H1 (cell line): ENCODE results near the gene PTPN7.

ENCODE experiments used
- ATF3 ChIP-seq: IDR thresholded peaks from 2 replicates; pipeline ENCODE4 v1.6.1; 2011; ENCODE audit warnings: low read depth, mild to moderate bottlenecking, low read length; ENCODE audit not compliant: insufficient read depth
- CEBPB ChIP-seq: IDR thresholded peaks from 2 replicates; pipeline ENCODE4 v1.6.1; 2012; ENCODE audit warnings: low read depth, low read length
- CTCF ChIP-seq, 3 experiments: IDR thresholded peaks; 1 replicate in 2 of 3; 2 replicates in 1 of 3; pipeline versions ENCODE4 v1.5.1 to v1.6.1; 2011; ENCODE audit warnings: low read length in 3 of 3, mild to moderate bottlenecking in 3 of 3, inconsistent platforms in 2 of 3, low read depth in 1 of 3, moderate library complexity in 1 of 3; ENCODE audit not compliant: insufficient read depth in 1 of 3; ENCODE audit errors: control extremely low read depth in 1 of 3
- EZH2 ChIP-seq: fragments of 200-600 bp; sonication (generic); IDR thresholded peaks from 2 replicates; pipeline ENCODE4 v1.7.1; 2012; ENCODE audit warnings: low read depth, mild to moderate bottlenecking, moderate library complexity, low read length, inconsistent platforms; ENCODE audit not compliant: severe bottlenecking
- JUN ChIP-seq: IDR thresholded peaks from 2 replicates; pipeline ENCODE4 v1.6.1; 2011; ENCODE audit warnings: low read depth, mild to moderate bottlenecking, improper control_type of control experiment, low read length
- MAX ChIP-seq: IDR thresholded peaks from 2 replicates; pipeline ENCODE4 v1.6.1; 2012; ENCODE audit warnings: inconsistent platforms
- PHF8 ChIP-seq: fragments of 200-600 bp; sonication (generic); conservative IDR thresholded peaks from 2 replicates; pipeline ENCODE4 v1.7.1; 2012; ENCODE audit warnings: low read depth, mild to moderate bottlenecking, inconsistent platforms, low read length, moderate library complexity
- POLR2A ChIP-seq, 2 experiments: IDR thresholded peaks; 1 replicate in 1 of 2; 2 replicates in 1 of 2; pipeline ENCODE4 v1.6.1; 2011; ENCODE audit warnings: low read depth in 2 of 2, low read length in 2 of 2, mild to moderate bottlenecking in 2 of 2; ENCODE audit errors: control extremely low read depth in 1 of 2
- POLR2AphosphoS5 ChIP-seq: IDR thresholded peaks from 2 replicates; pipeline ENCODE4 v1.6.1; 2011; ENCODE audit warnings: low read depth, low read length
- RNF2 ChIP-seq: fragments of 200-900, 300-1000 bp; sonication (generic); IDR thresholded peaks from 2 replicates; pipeline ENCODE4 v1.7.1; 2016; ENCODE audit warnings: borderline replicate concordance, low read depth, mild to moderate bottlenecking, antibody characterized with exemption, low read length; ENCODE audit not compliant: poor library complexity, severe bottlenecking; ENCODE audit errors: missing control alignments
- SAP30 ChIP-seq: fragments of 300-600 bp; sonication (generic); IDR thresholded peaks from 2 replicates; pipeline ENCODE4 v1.7.1; 2012; ENCODE audit warnings: low read length, moderate library complexity, mild to moderate bottlenecking, inconsistent platforms; ENCODE audit not compliant: insufficient read depth, insufficient replicate concordance
- SIN3A ChIP-seq, 2 experiments: IDR thresholded peaks in 1 of 2; conservative IDR thresholded peaks in 1 of 2; 2 replicates each; pipeline ENCODE4 v1.6.1; 2011 to 2012; ENCODE audit warnings: low read length in 2 of 2, improper control_type of control experiment in 1 of 2, low read depth in 1 of 2, mild to moderate bottlenecking in 1 of 2
- SUZ12 ChIP-seq: fragments of 200-600 bp; sonication (generic); IDR thresholded peaks from 2 replicates; pipeline ENCODE4 v1.6.1; 2012; ENCODE audit warnings: mild to moderate bottlenecking, inconsistent platforms, low read length, moderate library complexity, mixed read lengths
- ZNF274 ChIP-seq: IDR thresholded peaks from 2 replicates; pipeline ENCODE4 v1.7.0; 2012; ENCODE audit warnings: low read length, borderline replicate concordance; ENCODE audit errors: extremely low read depth

GRCh38 chr1:202162418-202163280 lies 2.2 kb upstream of the PTPN7 start:
- no peak for TF ChIP-seq POLR2A (IDR thresholded peaks at IDR 0.05; ENCODE audit: control extremely low read depth in 1 of 2, low read depth in 2 of 2, low read length in 2 of 2)
- TF ChIP-seq POLR2AphosphoS5, result no peak
- TF ChIP-seq CTCF (IDR thresholded peaks at IDR 0.05; ENCODE audit: control extremely low read depth in 1 of 3, insufficient read depth in 1 of 3, low read depth in 1 of 3, low read length in 3 of 3), result no peak
- no peak for TF ChIP-seq CEBPB
- no peak for TF ChIP-seq ZNF274
- no peak for TF ChIP-seq SUZ12
- TF ChIP-seq JUN, result no peak
- TF ChIP-seq RNF2, result no peak
- no peak for TF ChIP-seq MAX
- no peak for TF ChIP-seq EZH2
- no peak for TF ChIP-seq ATF3
- no peak for TF ChIP-seq SIN3A (conservative IDR thresholded peaks at IDR 0.05 in 1 of 2, IDR thresholded peaks at IDR 0.05 in 1 of 2; ENCODE audit: low read depth in 1 of 2, low read length in 2 of 2)
- TF ChIP-seq SAP30, result no peak
- no peak for TF ChIP-seq PHF8
